Heart left ventricle (tissue), 16 donors: ENCODE data around the gene STAG1. TPM values are rescaled to one million over a fixed set of nuclear protein-coding genes. Genes with fewer than 3 reads are reported as not detected.

Source experiments
- ATAC-seq, 4 donors: fragments of 200-7000 bp; cut with Tn5 transposase; one replicate each; pipeline ENCODE4 v1.9.1; 2020 to 2022; ENCODE audit warnings: moderate library complexity in 4 of 4, mild to moderate bottlenecking in 3 of 4, moderate number of reproducible peaks in 1 of 4
- DNase-seq, 5 donors: peaks; one replicate each; pipeline ENCODE4 v3.0.0-alpha.2; 2020
- H3K27ac ChIP-seq, 12 donors: fragments of 200-600 bp; sonication (generic) in 4 of 12; one replicate each; pipeline versions ENCODE4 v1.5.0 to v1.8.0; 2016 to 2022; ENCODE audit warnings: mild to moderate bottlenecking in 2 of 12
- H3K27me3 ChIP-seq, 9 donors: fragments of 200-600 bp; sonication (generic) in 2 of 9; one replicate each; pipeline versions ENCODE4 v1.5.1 to v1.8.0; 2016 to 2022; ENCODE audit warnings: mild to moderate bottlenecking in 3 of 9
- H3K36me3 ChIP-seq, 9 donors: fragments of 200-600 bp; sonication (generic) in 2 of 9; one replicate each; pipeline versions ENCODE4 v1.5.0 to v1.8.0; 2018 to 2022; ENCODE audit warnings: mild to moderate bottlenecking in 2 of 9
- H3K4me1 ChIP-seq, 12 donors: fragments of 200-600 bp; sonication (generic) in 4 of 12; one replicate each; pipeline versions ENCODE4 v1.5.0 to v1.8.0; 2016 to 2022; ENCODE audit warnings: mild to moderate bottlenecking in 3 of 12
- H3K4me3 ChIP-seq, 12 donors: fragments of 200-600 bp; sonication (generic) in 4 of 12; one replicate each; pipeline versions ENCODE4 v1.5.0 to v1.8.0; 2017 to 2022; ENCODE audit warnings: mild to moderate bottlenecking in 9 of 12, moderate library complexity in 4 of 12
- H3K9me3 ChIP-seq, 12 donors: fragments of 200-600 bp; sonication (generic) in 4 of 12; one replicate each; pipeline versions ENCODE4 v1.5.0 to v1.8.0; 2016 to 2022; ENCODE audit warnings: mild to moderate bottlenecking in 1 of 12
- CTCF ChIP-seq, 12 donors: fragments of 200-600 bp; sonication (generic) in 4 of 12; IDR thresholded peaks; one replicate each; pipeline versions ENCODE4 v1.5.0 to v1.8.0; 2018 to 2022; ENCODE audit warnings: antibody characterized with exemption in 12 of 12, mild to moderate bottlenecking in 5 of 12
- POLR2A ChIP-seq, 2 donors: fragments of 450-650 bp; IDR thresholded peaks; one replicate each; pipeline ENCODE4 v1.6.1; 2017; ENCODE audit warnings: antibody characterized with exemption in 2 of 2, mild to moderate bottlenecking in 2 of 2, moderate library complexity in 2 of 2
- WGBS, 4 donors: extraction: QIAGEN DNeasy Blood & Tissue Kit in 2 of 4; methylation state at CpG; one replicate each; pipeline versions ENCODE4 v1.1.5 to v1.1.7; 2013 to 2018; 5-methylcytosine and 5-hydroxymethylcytosine counted together
- intact Hi-C, 10 donors: fragments of 100-400 bp; cut with DNase I; formaldehyde crosslinking; loops; one replicate each; pipeline versions ENCODE4 v1.11.1 to v1.14.2; 2022
- polyA plus RNA-seq, 2 donors: library from polyadenylated mRNA; stranded (reverse); fragments of 200-250 nt; gene quantifications; one replicate each; pipeline ENCODE4 v1.2.3, GENCODE V29; 2013
- total RNA-seq, 9 donors: library from RNA; depleted of rRNA in 2 of 9; stranded (reverse); fragments of >200 nt in 2 of 9; fragmentation: NEBNext Ultra II Directional in 3 of 9; extraction: Animal tissue kit (Norgen Biotek cat#: 25700) in 3 of 9; gene quantifications; one replicate each; pipeline versions ENCODE4 v1.1.0 to v1.2.4, GENCODE V29; 2016 to 2023
- donor health status: ischemic (EF 13 %, LVEDD 7.1; RV severe dilation, severe dysfunction).
- donor health status: healthy with polysubstance abuse.
- donor health status: DM: no; HTN: yes; CAD: no.
- donor health status: DM: no; HTN: no; CAD: no.
- donor health status: ischemic (EF 25% LVEDD 6.9; RV normal size, moderate dysfunction).
- donor health status: ischemic (EF 25% LVEDD 5.7; RV mildly dilated, moderate dysfunction).
- donor health status: healthy.
- donor health status: DM: yes; HTN: yes; CAD: no.
- donor health status: ischemic (EF 35%, LVEDD 5.7; RV mildly dilated, moderate dysfunction).
- donor health status: nonischemic (EF 11% LVEDD 7.7; RV severe dilation, severe dysfunction).
- donor health status: DM: yes; HTN: yes; CAD: no.
- donor health status: PGD.
- donor health status: ischemic (EF 29% LVEDD 5.4; RV normal size, mild dysfunction).
- donor health status: nonischemic (EF 23%, LVEDD 6.1; RV moderate dilation, normal function).

The STAG1 gene
- total and polyA plus RNA-seq, 11 donors = 7.2 to 23.4 (median 19.8) TPM

DNA sequence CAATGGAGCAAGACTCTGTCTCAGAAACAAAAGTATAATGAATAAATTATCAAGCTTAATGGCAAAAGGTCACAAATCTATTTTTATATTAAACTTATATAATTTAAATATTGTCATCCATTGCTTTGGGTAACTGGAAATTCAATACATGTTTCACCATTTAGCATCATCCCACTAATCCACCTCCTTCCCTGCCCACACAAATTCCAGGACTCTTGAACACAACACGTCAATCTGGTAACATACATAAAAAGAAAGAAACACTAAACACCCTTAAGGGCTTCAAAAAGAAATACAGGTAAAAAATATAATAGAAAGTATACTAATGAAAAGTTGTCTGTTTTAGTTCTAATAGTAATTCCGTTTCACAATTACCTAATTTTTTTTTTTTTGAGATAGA lies 149.4 kb downstream of the STAG1 start:
- intact Hi-C loops = no loop called here
- 87 to 92% (median 88%) methylated on average over 2 of the region's 2 CpGs for WGBS, 4 donors
- no peak overlapping the region for H3K4me3 ChIP-seq
- no peaks in the 10 kb centered on the region for H3K4me1 ChIP-seq
- H3K27me3 ChIP-seq = no peaks in the 10 kb centered on the region
- no peak overlapping the region for H3K27ac ChIP-seq
- no peak for TF ChIP-seq POLR2A (IDR thresholded peaks at IDR 0.05)
- TF ChIP-seq CTCF (IDR thresholded peaks at IDR 0.05) = no peak
- ATAC-seq (no peak), DNase-seq (no peak)
- no peaks in the 10 kb centered on the region for H3K9me3 ChIP-seq
- peaks cover 0 to 41% (median 18%) of the 10 kb centered on the region in 9 donors for H3K36me3 ChIP-seq

DNA sequence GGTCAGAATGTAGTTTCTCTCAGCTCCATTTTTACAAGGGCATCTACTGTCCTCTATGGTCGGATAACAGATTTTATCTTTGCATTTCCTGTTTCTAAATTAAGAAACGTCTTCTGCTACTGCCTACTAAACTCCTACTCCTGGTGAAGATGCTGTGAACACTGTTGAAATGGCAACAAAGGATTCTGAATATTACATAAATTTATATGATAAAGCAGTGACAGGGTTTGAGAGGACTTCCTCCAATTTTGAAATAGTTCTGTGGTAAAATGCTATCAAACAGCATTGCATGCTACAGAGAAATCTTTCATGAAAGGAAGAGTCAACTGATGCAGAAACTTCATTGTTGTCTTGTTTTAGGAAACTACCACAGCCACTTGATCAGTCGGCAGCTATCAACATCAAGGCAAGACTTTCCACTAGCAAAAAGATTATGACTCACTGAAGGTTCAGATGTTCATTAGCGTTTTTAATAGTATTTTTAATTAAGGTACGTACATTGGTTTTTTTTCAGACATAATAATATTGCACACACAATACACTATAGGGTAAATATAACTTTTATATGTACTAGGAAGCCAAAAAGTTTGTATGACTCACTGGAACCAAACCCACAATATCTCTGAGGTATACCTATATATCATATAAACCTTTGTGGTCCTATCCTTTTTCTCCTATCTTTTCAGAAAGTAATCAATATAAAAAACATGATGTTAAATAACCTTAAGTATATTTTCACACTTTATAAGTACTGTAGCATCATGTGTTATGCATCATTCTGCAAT lies 156.1 kb downstream of the STAG1 start:
- TF ChIP-seq CTCF (IDR thresholded peaks at IDR 0.05) = no peak
- TF ChIP-seq POLR2A (IDR thresholded peaks at IDR 0.05) = no peak
- intact Hi-C loops = no loop called here
- no peaks in the 10 kb centered on the region for H3K9me3 ChIP-seq
- 35 to 38% (median 37%) methylated on average over 5 of the region's 5 CpGs for WGBS, 4 donors
- H3K27ac ChIP-seq = no peak overlapping the region
- DNase-seq = no peak
- no peak overlapping the region for H3K4me3 ChIP-seq
- ATAC-seq = peak in 1 of 4 donors; percentile 39
- H3K36me3 ChIP-seq = peaks cover 0 to 6% (median 0%) of the 10 kb centered on the region in 9 donors
- H3K4me1 ChIP-seq = peaks cover 0 to 20% (median 8%) of the 10 kb centered on the region in 12 donors
- H3K27me3 ChIP-seq = no peaks in the 10 kb centered on the region

- ATAC-seq (no peak), DNase-seq (no peak)
- intact Hi-C loops = no loop called here
- H3K27ac ChIP-seq = no peak overlapping the region
- no peaks in the 10 kb centered on the region for H3K4me1 ChIP-seq
- no peak for TF ChIP-seq POLR2A (IDR thresholded peaks at IDR 0.05)
- TF ChIP-seq CTCF (IDR thresholded peaks at IDR 0.05) = no peak
- no peaks in the 10 kb centered on the region for H3K9me3 ChIP-seq
- H3K27me3 ChIP-seq = no peaks in the 10 kb centered on the region
- peaks cover 0 to 26% (median 4%) of the 10 kb centered on the region in 9 donors for H3K36me3 ChIP-seq
- no peak overlapping the region for H3K4me3 ChIP-seq
These were observed 165.6 kb downstream of the STAG1 start for GRCh38 chr3:136586580-136586979.

DNA sequence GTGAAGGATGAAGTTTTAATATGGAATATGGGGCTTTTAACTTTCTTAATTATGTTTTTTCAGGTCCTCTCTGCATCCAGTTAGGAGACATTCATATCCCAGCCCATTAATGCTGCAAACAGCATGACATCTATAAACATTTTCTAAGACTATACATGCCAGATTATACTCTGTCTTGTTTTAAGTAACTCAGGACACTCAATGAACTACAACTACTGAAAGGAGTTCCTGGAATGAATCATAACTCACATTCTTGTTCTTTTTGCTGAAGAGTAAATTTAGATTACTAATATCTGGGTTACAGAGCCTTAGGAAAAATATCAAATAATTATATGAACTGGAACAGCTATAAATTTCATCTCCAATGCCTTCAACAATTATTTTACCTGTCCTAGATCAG lies 167.4 kb downstream of the STAG1 start:
- Histone ChIP-seq H3K4me1 (no peaks in the 10 kb centered on the region), H3K27me3 (no peaks in the 10 kb centered on the region), H3K27ac (no peak overlapping the region), H3K36me3 (peaks cover 0 to 26% (median 4%) of the 10 kb centered on the region in 9 donors), H3K4me3 (no peak overlapping the region), H3K9me3 (no peaks in the 10 kb centered on the region)
- intact Hi-C loops = no loop called here
- ATAC-seq (no peak), DNase-seq (no peak)
- TF ChIP-seq CTCF (IDR thresholded peaks at IDR 0.05) (no peak), POLR2A (IDR thresholded peaks at IDR 0.05) (no peak)
